GM19035 (cell line): ENCODE results near the gene EHBP1.

Experiments used
- ATAC-seq: cut with Tn5 transposase; IDR thresholded peaks from one replicate; pipeline ENCODE4 v1.9.1; 2021; ENCODE audit not compliant: unreplicated experiment

The EHBP1 gene

GRCh38 chr2:62939735-62940491 lies 234.4 kb downstream of the EHBP1 start:
- ATAC-seq: no peak

- no peak for ATAC-seq
These were observed 235.2 kb downstream of the EHBP1 start for GRCh38 chr2:62940697-62941096.

GRCh38 chr2:62941413-62941812 lies 235.9 kb downstream of the EHBP1 start:
- ATAC-seq: no peak

- ATAC-seq: no peak
These were observed 238.8 kb downstream of the EHBP1 start for GRCh38 chr2:62944362-62944761.

- ATAC-seq: no peak
These were observed 241.9 kb downstream of the EHBP1 start for GRCh38 chr2:62947403-62947802.

GRCh38 chr2:62956651-62957050 lies 251.1 kb downstream of the EHBP1 start:
- ATAC-seq: no peak

- no peak for ATAC-seq
These were observed 252.7 kb downstream of the EHBP1 start for GRCh38 chr2:62958206-62958605.

GRCh38 chr2:62964050-62964449 lies 258.5 kb downstream of the EHBP1 start:
- ATAC-seq: no peak

GRCh38 chr2:62964671-62965070 lies 259.2 kb downstream of the EHBP1 start:
- no peak for ATAC-seq

GRCh38 chr2:62966991-62967390 lies 261.5 kb downstream of the EHBP1 start:
- ATAC-seq: no peak

- no peak for ATAC-seq
These were observed 262.7 kb downstream of the EHBP1 start for GRCh38 chr2:62968168-62968567.

- no peak for ATAC-seq
These were observed 263.2 kb downstream of the EHBP1 start for GRCh38 chr2:62968668-62969067.

- no peak for ATAC-seq
These were observed 266.4 kb downstream of the EHBP1 start for GRCh38 chr2:62971936-62972335.

GRCh38 chr2:62972601-62973000 lies 267.1 kb downstream of the EHBP1 start:
- no peak for ATAC-seq

- ATAC-seq: no peak
These were observed 269.5 kb downstream of the EHBP1 start for GRCh38 chr2:62974999-62975398.

- ATAC-seq: no peak
These were observed 286.1 kb downstream of the EHBP1 start for GRCh38 chr2:62991605-62992004.

GRCh38 chr2:62992561-62992960 lies 287.0 kb downstream of the EHBP1 start:
- ATAC-seq: no peak

- ATAC-seq: no peak
These were observed 288.7 kb downstream of the EHBP1 start for GRCh38 chr2:62994206-62994605.

- ATAC-seq: no peak
These were observed 291.1 kb downstream of the EHBP1 start for GRCh38 chr2:62996534-62997186.

GRCh38 chr2:62998949-62999348 lies 293.4 kb downstream of the EHBP1 start:
- ATAC-seq: no peak

- ATAC-seq: no peak
These were observed 294.4 kb downstream of the EHBP1 start for GRCh38 chr2:62999905-63000304.

- ATAC-seq: no peak
These were observed 295.3 kb downstream of the EHBP1 start for GRCh38 chr2:63000801-63001200.

GRCh38 chr2:63001576-63001975 lies 296.1 kb downstream of the EHBP1 start:
- ATAC-seq: no peak
